ENCODE measurements around the gene DOK5.

DNA sequence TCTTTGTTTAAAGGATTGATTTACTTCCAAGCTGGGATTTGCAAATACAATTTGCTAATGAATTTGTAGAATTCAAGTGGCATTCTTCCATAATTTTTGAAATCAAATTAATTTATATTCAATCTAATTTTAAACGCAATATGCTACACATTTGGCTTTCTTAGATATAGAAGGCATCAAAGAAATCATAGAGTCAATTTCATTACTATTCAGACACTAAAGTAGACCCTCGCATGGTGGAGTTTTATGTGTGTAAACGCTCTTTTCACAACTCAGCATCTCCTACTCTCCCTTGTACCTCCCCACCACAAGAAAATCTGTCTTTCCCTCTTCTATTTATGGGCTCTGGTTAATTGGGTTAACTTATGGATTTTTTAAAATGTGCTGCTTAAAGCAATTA is 144.3 kb downstream of the DOK5 start:
- no peak for TF ChIP-seq ZNF331 (CRISPR knock-in tag; IDR thresholded peaks at IDR 0.05; ENCODE audit: low read depth)
- no peak for TF ChIP-seq EZH2 (IDR thresholded peaks at IDR 0.05; ENCODE audit: low read depth, unreplicated experiment)
- TF ChIP-seq EZH2phosphoT487 (IDR thresholded peaks at IDR 0.05; ENCODE audit: unreplicated experiment), result no peak
- no peak for TF ChIP-seq ZNF114 (CRISPR knock-in tag; IDR thresholded peaks at IDR 0.05)

Data from GM23338 (cell line).